Neuronal stem cell (in vitro differentiated cells): Measurements from ENCODE around the gene AREL1.

Experiments used
- DNase-seq: peaks from one replicate; pipeline ENCODE4 v3.0.0-alpha.2; 2013; ENCODE audit warnings: low spot score
- H2AFZ ChIP-seq: one replicate; pipeline ENCODE4 v1.6.1; 2013; ENCODE audit warnings: mild to moderate bottlenecking, low read length, inconsistent platforms
- H2AK5ac ChIP-seq: 2 replicates; pipeline ENCODE4 v1.6.1; 2013; ENCODE audit warnings: low read depth, mild to moderate bottlenecking, inconsistent platforms, low read length, moderate library complexity, mixed read lengths
- H2BK120ac ChIP-seq: 2 replicates; pipeline ENCODE4 v1.6.1; 2013; ENCODE audit warnings: low read depth, mild to moderate bottlenecking, inconsistent platforms, low read length, moderate library complexity, mixed read lengths
- H2BK12ac ChIP-seq: one replicate; pipeline ENCODE4 v1.6.1; 2013; ENCODE audit warnings: low read length, inconsistent platforms
- H2BK15ac ChIP-seq: 2 replicates; pipeline ENCODE4 v1.6.1; 2013; ENCODE audit warnings: mild to moderate bottlenecking, low read length, inconsistent platforms, mixed read lengths
- H2BK5ac ChIP-seq: one replicate; pipeline ENCODE4 v1.6.1; 2013; ENCODE audit warnings: inconsistent platforms, mild to moderate bottlenecking, low read length, moderate library complexity
- H3K14ac ChIP-seq: one replicate; pipeline ENCODE4 v1.6.1; 2013; ENCODE audit warnings: low read length, inconsistent platforms
- H3K18ac ChIP-seq: 2 replicates; pipeline ENCODE4 v1.6.1; 2013; ENCODE audit warnings: low read length, inconsistent platforms
- H3K23ac ChIP-seq: 2 replicates; pipeline ENCODE4 v1.6.1; 2013; ENCODE audit warnings: low read depth, mild to moderate bottlenecking, mixed read lengths, low read length, inconsistent platforms; ENCODE audit not compliant: poor library complexity
- H3K27ac ChIP-seq: replicated peaks from 3 replicates; pipeline ENCODE4 v1.5.1; 2013; ENCODE audit warnings: low read length, inconsistent platforms
- H3K27me3 ChIP-seq, 3 experiments: 2 replicates each; pipeline ENCODE4 v1.6.1; 2013; ENCODE audit warnings: low read length in 3 of 3, mild to moderate bottlenecking in 2 of 3, inconsistent platforms in 1 of 3, low read depth in 1 of 3, mixed read lengths in 1 of 3, moderate library complexity in 1 of 3; ENCODE audit not compliant: control insufficient read depth in 3 of 3, insufficient read depth in 3 of 3
- H3K36me3 ChIP-seq, 2 donors: replicated peaks in 1 of 2; 2 replicates each; pipeline ENCODE4 v1.6.1; 2013; ENCODE audit warnings: low read length in 2 of 2; ENCODE audit not compliant: control insufficient read depth in 2 of 2, insufficient read depth in 2 of 2
- H3K4ac ChIP-seq: 2 replicates; pipeline ENCODE4 v1.6.1; 2013; ENCODE audit warnings: inconsistent platforms, mild to moderate bottlenecking, low read length, moderate library complexity
- H3K4me1 ChIP-seq, 2 donors: 1 replicate in 1 of 2; 2 replicates in 1 of 2; pipeline ENCODE4 v1.6.1; 2013; ENCODE audit warnings: low read length in 2 of 2, low read depth in 1 of 2; ENCODE audit not compliant: control insufficient read depth in 2 of 2, insufficient read depth in 1 of 2
- H3K4me2 ChIP-seq: one replicate; pipeline ENCODE4 v1.6.1; 2013; ENCODE audit warnings: mild to moderate bottlenecking, low read length, inconsistent platforms; ENCODE audit not compliant: insufficient read depth, poor library complexity, severe bottlenecking
- H3K4me3 ChIP-seq, 2 donors: 2 replicates each; pipeline ENCODE4 v1.5.1; 2013; ENCODE audit warnings: low read length in 2 of 2, mild to moderate bottlenecking in 2 of 2, inconsistent platforms in 1 of 2, moderate library complexity in 1 of 2
- H3K79me1 ChIP-seq: one replicate; pipeline ENCODE4 v1.6.1; 2013; ENCODE audit warnings: low read depth, mild to moderate bottlenecking, inconsistent platforms, low read length, moderate library complexity
- H3K9ac ChIP-seq: one replicate; pipeline ENCODE4 v1.6.1; 2013; ENCODE audit warnings: mild to moderate bottlenecking, low read depth, low read length, inconsistent platforms; ENCODE audit not compliant: poor library complexity
- H3K9me3 ChIP-seq, 2 donors: replicated peaks in 1 of 2; 2 replicates each; pipeline versions ENCODE3 to v1.6.1; 2013; ENCODE audit warnings: low read length in 2 of 2, mild to moderate bottlenecking in 2 of 2, inconsistent platforms in 1 of 2, low read depth in 1 of 2, mixed read lengths in 1 of 2, moderate library complexity in 1 of 2; ENCODE audit not compliant: control insufficient read depth in 2 of 2, insufficient read depth in 1 of 2
- H4K8ac ChIP-seq: one replicate; pipeline ENCODE4 v1.6.1; 2013; ENCODE audit warnings: low read depth, mild to moderate bottlenecking, inconsistent platforms, low read length, moderate library complexity
- H4K91ac ChIP-seq: one replicate; pipeline ENCODE4 v1.6.1; 2013; ENCODE audit warnings: low read length, low read depth, mild to moderate bottlenecking, inconsistent platforms; ENCODE audit not compliant: poor library complexity
- WGBS, 2 donors: extraction: QIAGEN DNeasy Blood & Tissue Kit; methylation state at CpG; one replicate each; pipeline ENCODE4 v1.1.7; 2013; ENCODE audit warnings: missing lambda C conversion rate in 2 of 2, mixed read lengths in 1 of 2; ENCODE audit not compliant: insufficient read length in 2 of 2, insufficient replicate concordance in 1 of 2; ENCODE audit errors: extremely low coverage in 2 of 2; 5-methylcytosine and 5-hydroxymethylcytosine counted together

The AREL1 gene

GRCh38 chr14:74647061-74647677 is 65.7 kb downstream of the AREL1 start:
- H3K9me3 ChIP-seq: no peaks in the 10 kb centered on the region
- no peak overlapping the region for H2BK15ac ChIP-seq
- H3K4me2 ChIP-seq: no peak overlapping the region
- no peak overlapping the region for H3K14ac ChIP-seq
- no peak overlapping the region for H3K18ac ChIP-seq
- no peak overlapping the region for H4K8ac ChIP-seq
- H2AFZ ChIP-seq: no peak overlapping the region
- H2BK12ac ChIP-seq: no peak overlapping the region
- no peak overlapping the region for H2BK5ac ChIP-seq
- no peak overlapping the region for H2BK120ac ChIP-seq
- H3K23ac ChIP-seq: no peak overlapping the region
- no peak overlapping the region for H3K4ac ChIP-seq
- no peak for DNase-seq
- H3K4me1 ChIP-seq: peaks cover 4% of the 10 kb centered on the region in 2 donors
- no peaks in the 10 kb centered on the region for H3K79me1 ChIP-seq
- H3K9ac ChIP-seq: no peak overlapping the region
- H3K27ac ChIP-seq: no peak overlapping the region
- peaks cover 0 to 4% (median 0%) of the 10 kb centered on the region in 3 experiments for H3K27me3 ChIP-seq
- no peak overlapping the region for H2AK5ac ChIP-seq
- H3K4me3 ChIP-seq: no peak overlapping the region
- no CpG with 5 or more reads among the region's 11 CpGs for WGBS, 2 donors
- no peaks in the 10 kb centered on the region for H3K36me3 ChIP-seq
- H4K91ac ChIP-seq: no peak overlapping the region

- H2BK120ac ChIP-seq: no peak overlapping the region
Observed at GRCh38 chr14:74645756-74646470, 67.0 kb downstream of the AREL1 start.

DNA sequence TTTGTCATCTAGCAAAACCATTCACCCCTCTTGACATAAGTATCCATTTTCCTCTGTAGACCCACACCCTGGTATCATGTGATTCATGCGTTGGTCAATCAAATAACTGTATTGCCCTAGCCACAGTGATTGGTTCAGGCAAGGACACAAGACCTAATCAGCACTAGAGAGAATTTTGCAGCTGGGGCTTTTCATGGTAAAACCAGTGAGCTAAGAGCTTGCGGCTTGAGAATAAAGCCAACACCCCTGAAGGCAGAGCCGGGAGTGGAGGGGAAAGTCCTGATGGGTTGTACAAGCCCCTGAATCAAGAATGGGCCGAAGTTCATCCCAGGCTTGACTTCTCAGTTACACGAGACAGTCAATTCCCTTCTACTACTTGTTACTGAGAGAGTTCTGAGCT is 67.6 kb downstream of the AREL1 start:
- no CpG with 5 or more reads among the region's 5 CpGs for WGBS, 2 donors
- no peak overlapping the region for H3K18ac ChIP-seq
- H2BK5ac ChIP-seq: no peak overlapping the region
- H3K9ac ChIP-seq: no peak overlapping the region
- no peaks in the 10 kb centered on the region for H3K36me3 ChIP-seq
- H3K14ac ChIP-seq: no peak overlapping the region
- H3K4me1 ChIP-seq: peaks cover 4% of the 10 kb centered on the region in 2 donors
- no peak overlapping the region for H4K8ac ChIP-seq
- H3K23ac ChIP-seq: no peak overlapping the region
- H3K27me3 ChIP-seq: peaks cover 0 to 9% (median 0%) of the 10 kb centered on the region in 3 experiments
- no peak overlapping the region for H2AFZ ChIP-seq
- H3K27ac ChIP-seq: no peak overlapping the region
- H2AK5ac ChIP-seq: no peak overlapping the region
- no peak overlapping the region for H3K4me2 ChIP-seq
- no peaks in the 10 kb centered on the region for H3K9me3 ChIP-seq
- no peak overlapping the region for H2BK120ac ChIP-seq
- no peak overlapping the region for H4K91ac ChIP-seq
- peak overlapping the region; percentile 15 for H3K4ac ChIP-seq
- H2BK15ac ChIP-seq: no peak overlapping the region
- no peak overlapping the region for H3K4me3 ChIP-seq
- no peak overlapping the region for H2BK12ac ChIP-seq
- no peaks in the 10 kb centered on the region for H3K79me1 ChIP-seq
- DNase-seq: no peak

More at GRCh38 chr14:74645756-74646470, 67.0 kb downstream of the AREL1 start:
- Histone ChIP-seq H4K91ac (no peak overlapping the region), H2BK5ac (no peak overlapping the region), H3K4me2 (no peak overlapping the region), H3K79me1 (no peaks in the 10 kb centered on the region), H3K27me3 (peaks cover 0 to 9% (median 0%) of the 10 kb centered on the region in 3 experiments), H3K9ac (no peak overlapping the region), H2AFZ (no peak overlapping the region), H3K4ac (peak overlapping the region; percentile 15), H3K14ac (no peak overlapping the region), H3K23ac (no peak overlapping the region), H2AK5ac (no peak overlapping the region), H3K36me3 (no peaks in the 10 kb centered on the region), H3K4me1 (peaks cover 4% of the 10 kb centered on the region in 2 donors), H3K18ac (peak overlapping the region; percentile 27), H3K9me3 (no peaks in the 10 kb centered on the region), H2BK15ac (peak overlapping the region; percentile 7), H4K8ac (no peak overlapping the region), H3K4me3 (no peak overlapping the region), H3K27ac (no peak overlapping the region), H2BK12ac (no peak overlapping the region)
- DNase-seq: no peak
- no CpG with 5 or more reads among the region's 13 CpGs for WGBS, 2 donors

DNA sequence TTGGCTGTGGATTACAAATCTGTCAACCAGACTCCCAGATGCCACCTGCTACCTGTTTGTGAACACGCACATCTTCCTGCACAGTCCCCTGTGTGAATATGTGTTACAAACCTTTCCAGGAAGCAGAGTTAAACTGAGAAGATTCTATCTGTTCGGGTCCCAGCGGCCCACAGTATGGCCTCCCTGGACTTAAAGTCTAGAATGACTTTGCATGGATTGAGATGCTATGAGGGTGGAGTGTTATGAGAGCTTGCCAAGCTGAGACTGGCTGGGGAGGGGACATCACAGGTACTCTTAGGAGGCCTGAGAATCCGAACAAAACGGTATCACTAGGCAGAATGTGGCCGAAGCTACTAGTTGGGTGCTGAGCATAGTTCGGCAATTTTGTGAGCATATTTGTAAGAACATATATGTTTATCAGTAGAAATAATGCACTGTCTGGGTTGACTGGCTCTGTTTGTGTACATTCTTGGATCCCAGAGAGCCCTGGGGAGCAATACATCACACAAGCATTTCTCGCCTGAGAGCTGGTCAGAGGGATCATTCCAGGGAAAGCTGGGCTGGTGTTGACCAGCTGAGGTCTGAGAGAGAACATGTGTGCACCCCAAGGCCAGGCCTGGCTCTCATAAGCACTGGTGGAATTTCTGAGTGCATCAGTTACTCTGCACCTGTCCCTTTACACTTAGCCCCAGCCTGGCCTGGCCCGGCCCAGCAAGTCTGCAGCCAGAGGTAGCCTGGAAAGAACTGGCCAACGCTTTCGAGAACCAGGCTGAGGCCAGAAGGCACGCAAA is 71.1 kb downstream of the AREL1 start:
- H4K91ac ChIP-seq: no peak overlapping the region
- no peak overlapping the region for H2BK12ac ChIP-seq
- no peak overlapping the region for H3K4me3 ChIP-seq
- H3K36me3 ChIP-seq: no peaks in the 10 kb centered on the region
- H2BK120ac ChIP-seq: no peak overlapping the region
- H3K4ac ChIP-seq: no peak overlapping the region
- H4K8ac ChIP-seq: no peak overlapping the region
- no peak overlapping the region for H2BK15ac ChIP-seq
- no peak overlapping the region for H3K9ac ChIP-seq
- H2AFZ ChIP-seq: no peak overlapping the region
- H3K23ac ChIP-seq: no peak overlapping the region
- no peak overlapping the region for H2BK5ac ChIP-seq
- no peak for DNase-seq
- no CpG with 5 or more reads among the region's 12 CpGs for WGBS, 2 donors
- H3K9me3 ChIP-seq: no peaks in the 10 kb centered on the region
- H3K4me1 ChIP-seq: peaks cover 4 to 9% of the 10 kb centered on the region in 2 donors
- no peak overlapping the region for H3K4me2 ChIP-seq
- H3K27ac ChIP-seq: no peak overlapping the region
- peaks cover 0 to 14% (median 0%) of the 10 kb centered on the region in 3 experiments for H3K27me3 ChIP-seq
- no peak overlapping the region for H3K14ac ChIP-seq
- no peaks in the 10 kb centered on the region for H3K79me1 ChIP-seq
- H3K18ac ChIP-seq: no peak overlapping the region
- H2AK5ac ChIP-seq: no peak overlapping the region
